NCI-H82 (cell line): ENCODE measurements around the gene CRMP1.

Experiments used
- DNase-seq: peaks from one replicate; lab custom pipeline; 2025; lab: John Stamatoyannopoulos, UW

CRMP1 gene

GRCh38 chr4:5888222-5889001 is 4.5 kb downstream of the CRMP1 start:
- peak; percentile 89 for DNase-seq

GRCh38 chr4:5887361-5888221 is 5.3 kb downstream of the CRMP1 start:
- peak; percentile 47 for DNase-seq

GRCh38 chr4:5887011-5887360 is 5.9 kb downstream of the CRMP1 start:
- DNase-seq: peak; percentile 28

GRCh38 chr4:5885733-5886132 is 7.2 kb downstream of the CRMP1 start:
- DNase-seq: no peak

- no peak for DNase-seq
Observed at GRCh38 chr4:5884796-5885195, 8.1 kb downstream of the CRMP1 start.

GRCh38 chr4:5883916-5884315 is 9.0 kb downstream of the CRMP1 start:
- peak; percentile 38 for DNase-seq

- no peak for DNase-seq
Observed at GRCh38 chr4:5882947-5883346, 9.9 kb downstream of the CRMP1 start.

GRCh38 chr4:5881340-5881739 is 11.5 kb downstream of the CRMP1 start:
- DNase-seq: no peak

GRCh38 chr4:5878359-5878758 is 14.5 kb downstream of the CRMP1 start:
- no peak for DNase-seq

GRCh38 chr4:5877392-5877791 is 15.5 kb downstream of the CRMP1 start:
- no peak for DNase-seq

- no peak for DNase-seq
Observed at GRCh38 chr4:5874811-5875449, 18.0 kb downstream of the CRMP1 start.

- DNase-seq: no peak
Observed at GRCh38 chr4:5870701-5871100, 22.2 kb downstream of the CRMP1 start.

GRCh38 chr4:5869966-5870619 is 22.8 kb downstream of the CRMP1 start:
- no peak for DNase-seq

- no peak for DNase-seq
Observed at GRCh38 chr4:5867866-5868265, 25.0 kb downstream of the CRMP1 start.

- DNase-seq: peak; percentile 67
Observed at GRCh38 chr4:5866841-5867813, 25.8 kb downstream of the CRMP1 start.

- peak; percentile 25 for DNase-seq
Observed at GRCh38 chr4:5865896-5866599, 26.8 kb downstream of the CRMP1 start.

- no peak for DNase-seq
Observed at GRCh38 chr4:5863461-5864113, 29.3 kb downstream of the CRMP1 start.

GRCh38 chr4:5858020-5858769 is 34.7 kb downstream of the CRMP1 start:
- DNase-seq: no peak

- no peak for DNase-seq
Observed at GRCh38 chr4:5857199-5857598, 35.7 kb downstream of the CRMP1 start.
